Measurements from ENCODE around the gene OBI1.

DNA sequence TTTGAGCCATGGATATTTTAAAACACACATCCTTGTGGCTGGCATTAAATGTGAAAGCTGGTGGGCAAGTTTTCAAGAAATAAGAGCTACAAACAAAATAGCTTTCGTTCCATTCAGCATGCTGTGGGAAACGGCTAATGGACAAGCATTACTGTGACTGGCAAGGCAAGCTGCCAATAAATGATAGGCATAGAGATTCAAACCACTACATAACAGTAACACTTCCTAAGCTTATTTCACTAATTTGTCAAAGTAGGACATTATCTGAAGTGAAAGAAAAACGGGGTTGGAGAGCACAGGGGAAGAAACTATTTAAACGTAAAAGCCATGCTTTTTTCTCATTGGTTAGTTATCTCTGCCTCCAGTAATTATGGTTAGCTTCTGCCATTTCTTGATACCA is 26.0 kb downstream of the OBI1 start:
- TF ChIP-seq CTCF (IDR thresholded peaks at IDR 0.05), result no peak
- TF ChIP-seq POLR2A (IDR thresholded peaks at IDR 0.05), result no peak
